ENCODE data around the gene OR10X1. TPM values are rescaled to one million over a fixed set of nuclear protein-coding genes. Genes with fewer than 3 reads are reported as not detected.

The OR10X1 gene
- total RNA-seq, 1 donor from 2014 or later, result not detected

GRCh38 chr1:158564608-158565007 lies 15.1 kb downstream of the OR10X1 start:
- TF ChIP-seq CTCF (IDR thresholded peaks at IDR 0.05), result no peak
- Histone ChIP-seq H3K36me3 (no peaks in the 10 kb centered on the region), H3K27ac (no peak overlapping the region), H3K4me3 (no peak overlapping the region), H3K9me3 (no peaks in the 10 kb centered on the region), H3K27me3 (no peaks in the 10 kb centered on the region), H3K4me1 (no peaks in the 10 kb centered on the region)
- DNase-seq (ENCODE audit: low spot score in 2 of 2), result no peak
- intact Hi-C loops (cut with DNase I), result no loop called here

DNA sequence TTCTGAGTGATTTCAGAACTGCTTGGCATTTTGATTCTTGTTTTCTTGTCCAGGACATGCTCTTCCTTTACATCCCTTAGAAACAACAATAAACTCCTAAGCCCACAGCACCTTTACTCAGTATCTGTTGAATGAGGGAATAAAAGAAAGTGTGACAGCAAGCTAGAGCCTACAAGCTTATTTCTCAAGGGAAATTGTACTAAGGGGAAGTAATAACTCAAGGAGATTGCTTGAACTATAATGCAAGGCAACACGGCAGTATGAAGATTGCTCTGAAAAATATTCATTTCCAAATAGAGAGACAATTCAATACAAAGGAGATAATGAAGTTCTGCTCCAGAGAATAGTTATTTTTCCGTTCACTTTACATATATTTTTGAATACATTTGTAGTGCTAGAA lies 15.8 kb downstream of the OR10X1 start:
- intact Hi-C loops (cut with DNase I), result no loop called here
- TF ChIP-seq CTCF (IDR thresholded peaks at IDR 0.05), result no peak
- no peak for DNase-seq (ENCODE audit: low spot score in 2 of 2)
- no peaks in the 10 kb centered on the region for H3K36me3 ChIP-seq
- no peaks in the 10 kb centered on the region for H3K27me3 ChIP-seq
- no peak overlapping the region for H3K27ac ChIP-seq
- H3K9me3 ChIP-seq, result no peaks in the 10 kb centered on the region
- no peak overlapping the region for H3K4me3 ChIP-seq
- H3K4me1 ChIP-seq, result no peaks in the 10 kb centered on the region

DNA sequence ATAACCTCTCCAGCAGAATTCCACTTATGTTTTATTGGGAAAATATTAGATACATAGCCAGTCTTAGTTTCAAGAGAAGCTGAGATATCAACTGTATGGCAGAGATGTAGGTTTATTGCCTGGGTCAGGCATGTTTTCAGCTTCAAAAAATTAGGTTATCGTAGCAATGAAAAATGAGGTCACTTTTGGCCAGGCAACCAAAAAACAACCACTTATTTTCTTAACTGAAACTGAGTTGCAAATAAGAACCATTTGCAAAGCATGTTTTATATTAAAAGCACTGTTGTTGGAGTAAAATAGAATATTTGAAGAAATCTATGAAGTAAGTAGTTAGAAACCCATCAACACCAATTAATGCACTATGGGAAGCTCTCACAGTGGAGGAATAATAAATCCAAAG lies 20.0 kb downstream of the OR10X1 start:
- no peaks in the 10 kb centered on the region for H3K9me3 ChIP-seq
- H3K4me3 ChIP-seq, result no peak overlapping the region
- H3K27me3 ChIP-seq, result no peaks in the 10 kb centered on the region
- no peaks in the 10 kb centered on the region for H3K4me1 ChIP-seq
- no peak for TF ChIP-seq CTCF (IDR thresholded peaks at IDR 0.05)
- H3K27ac ChIP-seq, result no peak overlapping the region
- H3K36me3 ChIP-seq, result no peaks in the 10 kb centered on the region
- DNase-seq (ENCODE audit: low spot score in 2 of 2), result no peak
- intact Hi-C loops (cut with DNase I), result no loop called here

DNA sequence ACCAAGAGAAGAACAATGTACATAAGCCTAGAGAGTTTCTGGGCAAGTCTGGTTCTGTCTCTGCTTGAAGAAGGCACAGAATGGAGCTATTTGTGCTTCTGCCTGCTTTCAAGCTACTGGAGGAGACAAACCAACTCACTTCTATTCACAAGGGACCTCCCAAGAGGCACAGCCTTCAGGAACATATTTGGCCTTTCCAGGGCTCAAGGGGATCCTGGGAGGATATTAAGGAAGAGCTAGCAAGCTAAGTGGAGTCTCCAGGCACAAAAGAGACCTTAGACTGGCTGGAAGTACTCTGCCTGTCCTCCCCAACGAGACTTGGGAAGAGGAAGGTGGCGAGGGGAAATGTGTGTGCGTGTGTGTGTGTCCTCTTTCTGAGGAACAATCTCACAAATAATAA lies 25.3 kb downstream of the OR10X1 start, which contains the start of gene OR6Y1:
Gene OR6Y1 (minus strand): TSS at position 54 of the 400 bp plus-strand sequence. CDS start 6,300 bp downstream, outside the sequence.
- H3K4me3 ChIP-seq, result no peak within 1 kb of the TSS
- H3K36me3 ChIP-seq, result no peaks in the 10 kb centered on the region
- no peak within 1 kb of the TSS for H3K27ac ChIP-seq
- no peaks in the 10 kb centered on the region for H3K4me1 ChIP-seq
- H3K27me3 ChIP-seq, result no peaks in the 10 kb centered on the region
- no peak for DNase-seq (ENCODE audit: low spot score in 2 of 2)
- TF ChIP-seq CTCF (IDR thresholded peaks at IDR 0.05), result no peak
- intact Hi-C loops (cut with DNase I), result no loop called here
- H3K9me3 ChIP-seq, result no peaks in the 10 kb centered on the region

- H3K36me3 ChIP-seq, result no peaks in the 10 kb centered on the region
- DNase-seq (ENCODE audit: low spot score in 2 of 2), result no peak
- H3K27ac ChIP-seq, result no peak overlapping the region
- H3K4me1 ChIP-seq, result no peaks in the 10 kb centered on the region
- no peak overlapping the region for H3K4me3 ChIP-seq
- intact Hi-C loops (cut with DNase I), result no loop called here
- no peaks in the 10 kb centered on the region for H3K27me3 ChIP-seq
- no peaks in the 10 kb centered on the region for H3K9me3 ChIP-seq
- no peak for TF ChIP-seq CTCF (IDR thresholded peaks at IDR 0.05)
Observed at GRCh38 chr1:158552296-158552695, 27.4 kb downstream of the OR10X1 start.

GRCh38 chr1:158547533-158547932 lies 32.2 kb downstream of the OR10X1 start:
- DNase-seq (ENCODE audit: low spot score in 2 of 2), result no peak
- no peak for TF ChIP-seq CTCF (IDR thresholded peaks at IDR 0.05)
- no peaks in the 10 kb centered on the region for H3K36me3 ChIP-seq
- no peaks in the 10 kb centered on the region for H3K9me3 ChIP-seq
- intact Hi-C loops (cut with DNase I), result no loop called here
- H3K4me1 ChIP-seq, result no peaks in the 10 kb centered on the region
- H3K27ac ChIP-seq, result no peak overlapping the region
- H3K4me3 ChIP-seq, result no peak overlapping the region
- H3K27me3 ChIP-seq, result no peaks in the 10 kb centered on the region

All from ascending aorta (tissue), 2 donors.